AG09309 (cell line): Measurements from ENCODE around the gene ABR.

ENCODE experiments used
- DNase-seq: peaks from one replicate; pipeline ENCODE4 v3.0.0-alpha.2; 2010; ENCODE audit warnings: low read depth
- H3K4me3 ChIP-seq: 2 replicates; pipeline ENCODE4 v1.5.1; 2011; ENCODE audit warnings: mild to moderate bottlenecking, low read depth, low read length, moderate library complexity; ENCODE audit not compliant: control insufficient read depth
- CTCF ChIP-seq: IDR thresholded peaks from 2 replicates; pipeline ENCODE4 v1.5.1; 2011; ENCODE audit warnings: mild to moderate bottlenecking, low read depth, low read length, inconsistent platforms; ENCODE audit not compliant: insufficient read depth, control insufficient read depth; ENCODE audit errors: missing control alignments

ABR gene

DNA sequence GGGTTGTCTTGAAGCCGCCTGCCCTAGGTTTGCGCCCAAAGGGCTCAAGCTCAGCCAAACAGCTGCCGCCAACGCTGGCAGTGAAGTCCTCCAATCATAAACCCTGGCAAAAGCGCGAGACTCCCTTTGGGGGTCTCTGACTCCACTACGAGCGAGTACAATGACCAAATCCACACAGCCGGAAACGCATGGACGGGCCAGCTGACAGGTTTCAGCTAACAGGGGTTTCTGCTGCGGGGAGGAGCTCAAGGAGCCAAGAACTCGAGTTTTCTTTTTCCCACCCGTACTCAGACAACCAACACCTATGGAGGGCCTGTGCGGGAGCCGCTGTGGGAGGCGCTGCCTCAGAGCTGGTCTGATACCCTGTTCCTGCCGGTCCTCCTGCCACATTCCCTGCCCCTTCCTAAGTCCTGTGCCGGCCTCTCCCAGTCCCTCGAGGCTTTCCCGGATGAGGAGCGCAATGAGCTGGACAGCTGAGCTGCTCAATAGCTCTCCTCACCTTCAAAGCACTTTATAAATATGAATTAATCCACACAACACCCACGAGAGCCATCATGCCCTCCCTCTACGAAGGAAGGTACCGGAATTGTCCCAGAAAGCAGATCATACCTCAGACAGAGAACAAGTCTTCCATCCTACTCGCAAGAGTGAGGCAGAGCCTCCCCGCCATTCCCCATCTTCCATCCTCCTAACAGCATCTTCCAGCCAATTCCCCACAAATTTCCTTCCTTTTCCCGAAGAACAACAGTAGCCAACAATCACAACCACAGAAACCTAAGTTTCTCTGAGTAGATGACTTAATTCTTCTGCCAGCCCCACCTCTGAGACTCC, 6.1 kb downstream of the ABR start:
- no peak for DNase-seq
- H3K4me3 ChIP-seq, result no peak overlapping the region
- no peak for TF ChIP-seq CTCF

- DNase-seq, result no peak
- TF ChIP-seq CTCF, result no peak
- no peak overlapping the region for H3K4me3 ChIP-seq
Observed at GRCh38 chr17:1171953-1172352, 7.8 kb downstream of the ABR start.

DNA sequence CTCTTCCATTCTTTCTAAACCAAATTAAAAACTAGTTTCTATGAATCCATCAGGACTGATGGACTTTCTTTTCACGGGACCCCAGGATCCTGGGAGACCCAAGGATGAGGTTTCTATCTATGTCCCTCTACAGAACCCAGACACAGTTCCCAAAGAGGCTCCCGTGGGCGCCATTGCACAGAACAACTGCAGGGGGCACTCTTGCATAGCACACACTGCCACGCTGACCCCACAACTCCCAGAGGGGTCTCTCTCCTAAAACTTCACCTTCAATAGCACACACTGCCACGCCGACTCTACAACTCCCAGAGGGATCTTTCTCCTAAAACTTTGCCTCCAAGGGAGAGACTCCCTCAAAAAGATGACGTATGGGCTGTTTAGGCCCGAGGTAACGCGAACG, 9.0 kb downstream of the ABR start:
- no peak overlapping the region for H3K4me3 ChIP-seq
- no peak for DNase-seq
- TF ChIP-seq CTCF, result no peak

GRCh38 chr17:1169929-1170312, 9.9 kb downstream of the ABR start:
- TF ChIP-seq CTCF, result no peak
- no peak for DNase-seq
- no peak overlapping the region for H3K4me3 ChIP-seq

GRCh38 chr17:1169221-1169928, 10.4 kb downstream of the ABR start:
- no peak overlapping the region for H3K4me3 ChIP-seq
- DNase-seq, result no peak
- TF ChIP-seq CTCF, result no peak

GRCh38 chr17:1168533-1169220, 11.1 kb downstream of the ABR start:
- no peak for TF ChIP-seq CTCF
- no peak overlapping the region for H3K4me3 ChIP-seq
- no peak for DNase-seq
